GM10248 (cell line): ENCODE data around the gene CFHR1.

Experiments
- CTCF ChIA-PET: fragments of 300-600 bp; sonication (Branson Sonifier 250); formaldehyde crosslinking; extraction: SDS; loops from one replicate; lab custom pipeline; 2021; ENCODE audit warnings: antibody characterized with exemption; lab: Yijun Ruan, JAX
- POLR2A ChIA-PET: fragments of 350-650 bp; sonication (Branson Sonifier 250); formaldehyde crosslinking; extraction: SDS; loops from one replicate; lab custom pipeline; 2020; ENCODE audit warnings: antibody characterized with exemption; lab: Yijun Ruan, JAX
- DNase-seq: peaks from one replicate; pipeline ENCODE4 v3.0.0; 2012; ENCODE audit errors: extremely low spot score
- CTCF ChIP-seq: IDR thresholded peaks from 2 replicates; pipeline ENCODE4 v1.5.1; 2012; ENCODE audit warnings: mild to moderate bottlenecking, low read depth; ENCODE audit errors: extremely low read depth, missing control alignments, control extremely low read depth

Gene CFHR1

GRCh38 chr1:196877964-196878363 is 58.4 kb downstream of the CFHR1 start:
- ChIA-PET CTCF (interaction anchor here (1.5 kb wide), 1 partner anchor 22 kb away, joined by 3 read pairs; no protein-coding TSS in a partner anchor), POLR2A (no interaction called here)
- no peak for TF ChIP-seq CTCF
- no peak for DNase-seq
